SK-N-SH treated with all-trans-retinoic acid at 6 μM for 48 hours (cell line): Measurements from ENCODE around the gene MEI1.

Source experiments
- OSR1 ChIP-seq: fragments of 250-450 bp; sonication (Bioruptor Pico); IDR thresholded peaks from 2 replicates; pipeline ENCODE4 v1.8.0; 2022; ENCODE audit warnings: moderate library complexity, mild to moderate bottlenecking, inconsistent platforms
- TCF4 ChIP-seq: fragments of 250-450 bp; sonication (Bioruptor Pico); IDR thresholded peaks from 2 replicates; pipeline ENCODE4 v1.8.0; 2021; ENCODE audit warnings: mild to moderate bottlenecking, moderate library complexity, borderline replicate concordance
- ZFP3 ChIP-seq: fragments of 250-450 bp; sonication (Bioruptor Pico); IDR thresholded peaks from 2 replicates; pipeline ENCODE4 v1.5.0; 2020; ENCODE audit warnings: mild to moderate bottlenecking, moderate library complexity
- ZNF565 ChIP-seq: fragments of 450-650 bp; formaldehyde crosslinking; conservative IDR thresholded peaks from 2 replicates; pipeline ENCODE4 v1.5.0; 2020; ENCODE audit warnings: low read depth, mild to moderate bottlenecking, moderate library complexity
- ZNF70 ChIP-seq: fragments of 450-650 bp; formaldehyde crosslinking; IDR thresholded peaks from 2 replicates; pipeline ENCODE4 v1.5.0; 2020; ENCODE audit warnings: mild to moderate bottlenecking, moderate library complexity
- TF ChIP-seq, protein P1 (sequence below): fragments of 250-450 bp; sonication (Bioruptor Pico); IDR thresholded peaks from 2 replicates; pipeline ENCODE4 v1.8.0; 2020; ENCODE audit warnings: mild to moderate bottlenecking, moderate library complexity, borderline replicate concordance
- TF ChIP-seq, protein P2 (sequence below): fragments of 250-450 bp; sonication (Bioruptor Pico); IDR thresholded peaks from 2 replicates; pipeline ENCODE4 v1.5.0; 2020; ENCODE audit warnings: mild to moderate bottlenecking, moderate library complexity

DNA sequence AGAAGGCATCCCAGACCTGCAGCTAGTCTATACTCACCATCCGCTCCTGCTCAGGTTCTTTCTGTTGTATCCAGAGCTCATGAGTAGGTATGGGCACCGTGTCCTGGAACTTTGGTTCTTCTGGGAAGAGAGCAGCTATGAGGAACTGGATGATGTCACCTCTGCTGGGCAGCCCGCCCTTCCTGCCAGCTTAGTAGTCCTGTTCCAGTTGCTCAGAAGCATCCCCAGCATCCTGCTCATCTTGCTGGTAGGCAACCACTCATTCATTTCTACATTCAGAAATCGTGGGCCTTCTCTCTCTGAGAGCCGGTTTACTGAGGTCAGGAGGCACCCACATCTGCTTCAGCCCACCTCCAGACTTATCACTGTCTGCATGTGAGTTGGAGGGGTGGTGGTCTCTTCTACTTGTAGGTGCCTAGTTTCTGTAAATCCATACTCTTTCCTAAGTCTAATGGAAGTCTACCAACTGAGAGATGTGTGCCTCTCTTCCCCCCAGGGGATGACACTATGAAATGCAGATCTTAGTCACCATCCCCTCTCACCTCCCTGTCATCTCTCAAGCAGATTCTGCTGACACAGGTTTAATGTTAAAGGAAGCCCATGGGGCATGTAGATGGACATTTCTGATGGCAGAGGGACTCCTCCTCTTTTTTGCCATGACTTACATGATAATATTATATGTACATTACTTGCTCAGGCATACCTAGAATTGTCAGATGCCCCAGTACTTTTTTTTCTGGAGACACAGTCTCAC is 71.6 kb downstream of the MEI1 start:
- TF ChIP-seq, protein P1, sequence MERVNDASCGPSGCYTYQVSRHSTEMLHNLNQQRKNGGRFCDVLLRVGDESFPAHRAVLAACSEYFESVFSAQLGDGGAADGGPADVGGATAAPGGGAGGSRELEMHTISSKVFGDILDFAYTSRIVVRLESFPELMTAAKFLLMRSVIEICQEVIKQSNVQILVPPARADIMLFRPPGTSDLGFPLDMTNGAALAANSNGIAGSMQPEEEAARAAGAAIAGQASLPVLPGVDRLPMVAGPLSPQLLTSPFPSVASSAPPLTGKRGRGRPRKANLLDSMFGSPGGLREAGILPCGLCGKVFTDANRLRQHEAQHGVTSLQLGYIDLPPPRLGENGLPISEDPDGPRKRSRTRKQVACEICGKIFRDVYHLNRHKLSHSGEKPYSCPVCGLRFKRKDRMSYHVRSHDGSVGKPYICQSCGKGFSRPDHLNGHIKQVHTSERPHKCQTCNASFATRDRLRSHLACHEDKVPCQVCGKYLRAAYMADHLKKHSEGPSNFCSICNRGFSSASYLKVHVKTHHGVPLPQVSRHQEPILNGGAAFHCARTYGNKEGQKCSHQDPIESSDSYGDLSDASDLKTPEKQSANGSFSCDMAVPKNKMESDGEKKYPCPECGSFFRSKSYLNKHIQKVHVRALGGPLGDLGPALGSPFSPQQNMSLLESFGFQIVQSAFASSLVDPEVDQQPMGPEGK, result no peak
- TF ChIP-seq OSR1 (CRISPR knock-in tag) (no peak), ZNF565 (CRISPR knock-in tag) (no peak), TCF4 (CRISPR knock-in tag) (no peak), ZFP3 (no peak), ZNF70 (no peak)
- TF ChIP-seq, protein P2, sequence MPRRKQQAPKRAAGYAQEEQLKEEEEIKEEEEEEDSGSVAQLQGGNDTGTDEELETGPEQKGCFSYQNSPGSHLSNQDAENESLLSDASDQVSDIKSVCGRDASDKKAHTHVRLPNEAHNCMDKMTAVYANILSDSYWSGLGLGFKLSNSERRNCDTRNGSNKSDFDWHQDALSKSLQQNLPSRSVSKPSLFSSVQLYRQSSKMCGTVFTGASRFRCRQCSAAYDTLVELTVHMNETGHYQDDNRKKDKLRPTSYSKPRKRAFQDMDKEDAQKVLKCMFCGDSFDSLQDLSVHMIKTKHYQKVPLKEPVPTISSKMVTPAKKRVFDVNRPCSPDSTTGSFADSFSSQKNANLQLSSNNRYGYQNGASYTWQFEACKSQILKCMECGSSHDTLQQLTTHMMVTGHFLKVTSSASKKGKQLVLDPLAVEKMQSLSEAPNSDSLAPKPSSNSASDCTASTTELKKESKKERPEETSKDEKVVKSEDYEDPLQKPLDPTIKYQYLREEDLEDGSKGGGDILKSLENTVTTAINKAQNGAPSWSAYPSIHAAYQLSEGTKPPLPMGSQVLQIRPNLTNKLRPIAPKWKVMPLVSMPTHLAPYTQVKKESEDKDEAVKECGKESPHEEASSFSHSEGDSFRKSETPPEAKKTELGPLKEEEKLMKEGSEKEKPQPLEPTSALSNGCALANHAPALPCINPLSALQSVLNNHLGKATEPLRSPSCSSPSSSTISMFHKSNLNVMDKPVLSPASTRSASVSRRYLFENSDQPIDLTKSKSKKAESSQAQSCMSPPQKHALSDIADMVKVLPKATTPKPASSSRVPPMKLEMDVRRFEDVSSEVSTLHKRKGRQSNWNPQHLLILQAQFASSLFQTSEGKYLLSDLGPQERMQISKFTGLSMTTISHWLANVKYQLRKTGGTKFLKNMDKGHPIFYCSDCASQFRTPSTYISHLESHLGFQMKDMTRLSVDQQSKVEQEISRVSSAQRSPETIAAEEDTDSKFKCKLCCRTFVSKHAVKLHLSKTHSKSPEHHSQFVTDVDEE (CRISPR knock-in tag), result no peak
